WERI-Rb-1 (cell line): ENCODE data around the gene TCF7L1.

Experiments
- DNase-seq: peaks from one replicate; pipeline ENCODE4 v3.0.0-alpha.2; 2020
- H3K27ac ChIP-seq: fragments of 250-450 bp; sonication (Bioruptor Pico); 2 replicates; pipeline ENCODE4 v1.5.1; 2020; ENCODE audit warnings: mild to moderate bottlenecking, moderate library complexity
- H3K27me3 ChIP-seq: fragments of 250-450 bp; sonication (Bioruptor Pico); 2 replicates; pipeline ENCODE4 v1.5.1; 2021; ENCODE audit warnings: mild to moderate bottlenecking, low read depth, moderate library complexity; ENCODE audit not compliant: insufficient read depth, severe bottlenecking
- H3K36me3 ChIP-seq: fragments of 250-450 bp; sonication (Bioruptor Pico); 2 replicates; pipeline ENCODE4 v1.5.1; 2020; ENCODE audit warnings: mild to moderate bottlenecking, moderate library complexity
- H3K4me3 ChIP-seq: 2 replicates; pipeline ENCODE4 v1.5.1; 2011; ENCODE audit warnings: low read depth, mild to moderate bottlenecking, control low read depth, low read length
- H3K9me3 ChIP-seq: fragments of 250-450 bp; sonication (Bioruptor Pico); 2 replicates; pipeline ENCODE4 v1.5.1; 2021; ENCODE audit warnings: mild to moderate bottlenecking, moderate library complexity; ENCODE audit not compliant: severe bottlenecking
- CTCF ChIP-seq: IDR thresholded peaks from 2 replicates; pipeline ENCODE4 v1.5.1; 2011; ENCODE audit warnings: low read depth, mild to moderate bottlenecking, control low read depth, inconsistent platforms, low read length

TCF7L1 gene

DNA sequence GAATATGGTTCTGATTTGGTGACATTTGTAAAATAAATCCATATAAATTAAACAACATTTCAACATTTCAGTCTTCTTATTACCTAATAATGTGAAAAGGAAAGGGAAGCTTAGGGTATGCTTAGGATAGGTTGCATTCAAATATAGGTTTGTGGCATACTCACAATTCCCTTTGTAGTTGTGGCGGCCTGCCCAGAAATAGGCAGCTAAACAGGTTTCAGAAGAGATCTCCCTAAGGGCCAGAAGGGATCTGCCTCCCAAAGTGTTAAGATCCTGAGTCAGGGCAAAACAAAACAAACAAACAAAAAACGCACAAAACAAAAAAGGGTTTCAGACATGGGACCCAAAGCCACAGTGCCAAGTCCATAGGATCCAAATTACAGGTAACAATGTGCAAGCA is 41.4 kb upstream of the TCF7L1 start:
- Histone ChIP-seq H3K36me3 (no peaks in the 10 kb centered on the region), H3K9me3 (no peaks in the 10 kb centered on the region), H3K27me3 (no peaks in the 10 kb centered on the region), H3K4me3 (no peak overlapping the region), H3K27ac (no peak overlapping the region)
- no peak for TF ChIP-seq CTCF
- no peak for DNase-seq

DNA sequence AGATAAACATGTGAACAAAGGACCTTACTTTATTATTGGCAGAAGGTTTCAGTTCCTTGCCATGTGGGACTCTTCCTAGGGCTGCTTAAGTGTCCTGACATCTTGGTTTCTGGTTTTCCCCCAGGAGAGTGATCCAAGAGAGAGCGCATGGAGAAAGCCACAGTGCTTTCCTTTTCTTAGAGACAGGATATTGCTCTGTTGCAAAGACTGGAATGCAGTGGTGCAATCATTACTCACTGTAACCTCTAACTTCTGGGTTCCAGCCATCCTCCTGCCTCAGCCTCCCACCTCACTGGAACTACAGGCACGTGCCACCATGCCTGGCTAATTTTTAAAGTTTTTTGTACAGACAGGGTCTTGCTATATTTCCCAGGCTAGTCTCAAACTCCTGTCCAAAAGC is 38.1 kb upstream of the TCF7L1 start:
- H3K36me3 ChIP-seq = no peaks in the 10 kb centered on the region
- no peaks in the 10 kb centered on the region for H3K9me3 ChIP-seq
- no peak overlapping the region for H3K27ac ChIP-seq
- no peaks in the 10 kb centered on the region for H3K27me3 ChIP-seq
- no peak for DNase-seq
- no peak overlapping the region for H3K4me3 ChIP-seq
- no peak for TF ChIP-seq CTCF

- no peak for DNase-seq
- no peak for TF ChIP-seq CTCF
- H3K36me3 ChIP-seq = no peaks in the 10 kb centered on the region
- H3K9me3 ChIP-seq = no peaks in the 10 kb centered on the region
- H3K27me3 ChIP-seq = no peaks in the 10 kb centered on the region
- H3K27ac ChIP-seq = no peak overlapping the region
- H3K4me3 ChIP-seq = no peak overlapping the region
Observed at GRCh38 chr2:85096616-85097015, 36.6 kb upstream of the TCF7L1 start.

- H3K27ac ChIP-seq = no peak overlapping the region
- no peak overlapping the region for H3K4me3 ChIP-seq
- H3K9me3 ChIP-seq = no peaks in the 10 kb centered on the region
- no peak for DNase-seq
- no peaks in the 10 kb centered on the region for H3K27me3 ChIP-seq
- TF ChIP-seq CTCF = no peak
- H3K36me3 ChIP-seq = no peaks in the 10 kb centered on the region
Observed at GRCh38 chr2:85104228-85104627, 29.0 kb upstream of the TCF7L1 start.

- no peak overlapping the region for H3K27ac ChIP-seq
- H3K36me3 ChIP-seq = no peaks in the 10 kb centered on the region
- H3K9me3 ChIP-seq = no peaks in the 10 kb centered on the region
- H3K27me3 ChIP-seq = no peaks in the 10 kb centered on the region
- no peak for TF ChIP-seq CTCF
- no peak overlapping the region for H3K4me3 ChIP-seq
- DNase-seq = no peak
Observed at GRCh38 chr2:85106489-85107180, 26.6 kb upstream of the TCF7L1 start.

DNA sequence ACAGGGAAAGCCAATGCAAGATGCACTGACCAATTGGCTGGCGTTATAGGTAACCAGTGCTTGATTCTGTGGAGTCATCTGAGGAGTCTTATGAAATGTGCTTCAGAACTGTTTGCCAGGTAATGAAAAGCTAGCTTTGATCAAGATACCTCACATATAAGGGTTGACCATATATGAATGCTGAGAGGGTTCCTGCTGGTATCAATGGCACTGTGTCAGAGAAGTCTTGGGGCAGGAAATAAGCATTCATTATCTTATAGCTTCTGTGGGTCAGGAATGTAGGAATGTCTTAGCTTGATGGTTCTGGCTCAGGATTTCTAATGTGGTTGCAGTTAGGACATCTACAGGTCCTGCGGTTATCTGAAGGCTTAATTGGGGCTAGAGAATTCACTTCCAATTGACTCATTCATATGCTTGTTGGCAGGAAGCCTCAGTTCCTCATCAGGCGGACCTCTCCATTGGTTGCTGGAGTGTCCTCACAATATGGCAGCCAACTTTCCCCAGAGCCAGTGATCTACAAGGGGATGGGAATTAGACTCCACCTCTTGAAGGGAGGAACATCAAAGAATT is 22.1 kb upstream of the TCF7L1 start:
- no peaks in the 10 kb centered on the region for H3K36me3 ChIP-seq
- no peak overlapping the region for H3K27ac ChIP-seq
- no peaks in the 10 kb centered on the region for H3K27me3 ChIP-seq
- H3K9me3 ChIP-seq = no peaks in the 10 kb centered on the region
- no peak for TF ChIP-seq CTCF
- no peak overlapping the region for H3K4me3 ChIP-seq
- DNase-seq = no peak
